Measurements from ENCODE around the gene SCARF2. TPM values are rescaled to one million over a fixed set of nuclear protein-coding genes. Genes with fewer than 3 reads are reported as not detected.
A peak's percentile ranks its signal among the peaks of the same experiment; 100 is the strongest.

The SCARF2 gene
- total and polyA plus RNA-seq, 8 donors: 15.8 to 36.4 (median 23.5) TPM

GRCh38 chr22:20438678-20439492 is 1.3 kb upstream of the SCARF2 start:
- peak overlapping the region; percentile 36 to 48 for H3K4me3 ChIP-seq
- peak in 2 of 4 donors; percentile 30 to 50 for DNase-seq
- intact Hi-C loops (cut with DNase I): no loop called here
- peaks cover 22 to 54% of the 10 kb centered on the region in 2 donors for H3K27me3 ChIP-seq
- ATAC-seq: peak; percentile 9
- peak overlapping the region in 1 of 2 donors; percentile 84 for H3K27ac ChIP-seq
- no peaks in the 10 kb centered on the region for H3K9me3 ChIP-seq
- peaks cover 9 to 30% of the 10 kb centered on the region in 2 donors for H3K4me1 ChIP-seq
- H3K36me3 ChIP-seq: peaks cover 0 to 21% of the 10 kb centered on the region in 2 donors
- no peak for TF ChIP-seq CTCF (IDR thresholded peaks at IDR 0.05)

- peaks cover 22 to 59% of the 10 kb centered on the region in 2 donors for H3K27me3 ChIP-seq
- intact Hi-C loops (cut with DNase I): no loop called here
- peaks cover 0 to 15% of the 10 kb centered on the region in 2 donors for H3K36me3 ChIP-seq
- ATAC-seq: no peak
- H3K9me3 ChIP-seq: no peaks in the 10 kb centered on the region
- H3K4me1 ChIP-seq: peaks cover 9 to 30% of the 10 kb centered on the region in 2 donors
- no peak for DNase-seq
- peak overlapping the region in 1 of 2 donors; percentile 84 for H3K27ac ChIP-seq
- H3K4me3 ChIP-seq: peak overlapping the region; percentile 36 to 48
- no peak for TF ChIP-seq CTCF (IDR thresholded peaks at IDR 0.05)
Measured at GRCh38 chr22:20438427-20438677, 727 bp upstream of the SCARF2 start.

DNA sequence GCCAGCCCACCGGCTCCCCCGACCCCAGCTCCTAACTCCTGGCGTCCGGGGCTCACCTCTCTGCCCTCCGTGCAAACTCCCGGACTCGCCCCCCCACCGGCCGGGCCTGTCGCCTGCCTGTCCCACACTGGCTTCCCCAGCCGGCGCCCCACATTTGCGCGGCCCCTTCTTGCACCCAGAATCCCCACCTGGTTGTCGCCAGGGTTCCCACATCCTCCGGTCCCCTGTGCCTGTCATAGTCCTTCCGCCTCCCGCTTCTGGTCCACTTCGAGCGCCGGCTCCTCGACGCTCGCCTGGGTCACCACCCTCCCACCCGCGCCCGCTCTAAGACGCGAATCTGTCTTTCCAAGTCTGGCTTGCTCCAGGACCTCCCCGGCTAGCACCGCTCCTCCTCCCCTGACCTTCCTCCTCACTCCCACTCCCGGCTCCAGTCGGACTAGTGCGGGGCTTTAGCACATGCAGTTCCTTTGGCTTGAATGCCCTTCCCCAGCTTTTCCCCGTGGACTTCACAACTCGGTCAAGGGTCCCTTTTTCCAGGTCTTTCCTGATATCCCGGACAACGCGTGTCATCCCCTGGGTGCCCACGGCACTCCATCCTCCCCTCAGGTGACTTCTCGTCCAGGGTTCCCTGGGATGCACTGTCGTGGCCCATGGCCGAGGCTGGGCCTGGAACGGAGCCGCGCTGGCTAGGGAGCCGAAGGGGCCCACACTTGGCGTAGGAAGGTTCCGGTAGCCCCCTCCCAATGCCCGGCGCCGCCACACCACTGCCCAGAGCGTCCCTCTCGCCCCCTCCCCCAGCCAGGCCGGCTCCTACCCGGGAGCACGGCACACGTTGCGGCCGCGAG is 635 bp downstream of the SCARF2 start:
- Histone ChIP-seq H3K4me3 (peak overlapping the region; percentile 48 to 55), H3K27ac (peak overlapping the region; percentile 53 to 58), H3K4me1 (peaks cover 9 to 30% of the 10 kb centered on the region in 2 donors), H3K36me3 (peaks cover 0 to 6% of the 10 kb centered on the region in 2 donors), H3K27me3 (peaks cover 22 to 72% of the 10 kb centered on the region in 2 donors), H3K9me3 (no peaks in the 10 kb centered on the region)
- DNase-seq (peak in 1 of 4 donors; percentile 31), ATAC-seq (peak; percentile 10)
- no peak for TF ChIP-seq CTCF (IDR thresholded peaks at IDR 0.05)
- intact Hi-C loops (cut with DNase I): no loop called here

GRCh38 chr22:20436307-20436767 is 1.3 kb downstream of the SCARF2 start:
- Histone ChIP-seq H3K9me3 (no peaks in the 10 kb centered on the region), H3K27me3 (peaks cover 22 to 79% of the 10 kb centered on the region in 2 donors), H3K4me1 (peaks cover 10 to 33% of the 10 kb centered on the region in 2 donors), H3K36me3 (no peaks in the 10 kb centered on the region), H3K4me3 (peak overlapping the region; percentile 48 to 55), H3K27ac (peak overlapping the region; percentile 53 to 58)
- DNase-seq (peak in 1 of 4 donors; percentile 83), ATAC-seq (peak; percentile 36)
- intact Hi-C loops (cut with DNase I): no loop called here
- no peak for TF ChIP-seq CTCF (IDR thresholded peaks at IDR 0.05)

Measured in left lung (tissue), 10 donors.